HG03139 (cell line): ENCODE results near the gene GMPPB.
"Not testable (repeated sequence)": the region's sequence is repeated elsewhere in the genome, so short reads cannot be mapped to it uniquely, and the experiment has no call there.

Experiments
- ATAC-seq: cut with Tn5 transposase; IDR thresholded peaks from one replicate; pipeline ENCODE4 v1.9.1; 2021; ENCODE audit not compliant: unreplicated experiment

Gene GMPPB

DNA sequence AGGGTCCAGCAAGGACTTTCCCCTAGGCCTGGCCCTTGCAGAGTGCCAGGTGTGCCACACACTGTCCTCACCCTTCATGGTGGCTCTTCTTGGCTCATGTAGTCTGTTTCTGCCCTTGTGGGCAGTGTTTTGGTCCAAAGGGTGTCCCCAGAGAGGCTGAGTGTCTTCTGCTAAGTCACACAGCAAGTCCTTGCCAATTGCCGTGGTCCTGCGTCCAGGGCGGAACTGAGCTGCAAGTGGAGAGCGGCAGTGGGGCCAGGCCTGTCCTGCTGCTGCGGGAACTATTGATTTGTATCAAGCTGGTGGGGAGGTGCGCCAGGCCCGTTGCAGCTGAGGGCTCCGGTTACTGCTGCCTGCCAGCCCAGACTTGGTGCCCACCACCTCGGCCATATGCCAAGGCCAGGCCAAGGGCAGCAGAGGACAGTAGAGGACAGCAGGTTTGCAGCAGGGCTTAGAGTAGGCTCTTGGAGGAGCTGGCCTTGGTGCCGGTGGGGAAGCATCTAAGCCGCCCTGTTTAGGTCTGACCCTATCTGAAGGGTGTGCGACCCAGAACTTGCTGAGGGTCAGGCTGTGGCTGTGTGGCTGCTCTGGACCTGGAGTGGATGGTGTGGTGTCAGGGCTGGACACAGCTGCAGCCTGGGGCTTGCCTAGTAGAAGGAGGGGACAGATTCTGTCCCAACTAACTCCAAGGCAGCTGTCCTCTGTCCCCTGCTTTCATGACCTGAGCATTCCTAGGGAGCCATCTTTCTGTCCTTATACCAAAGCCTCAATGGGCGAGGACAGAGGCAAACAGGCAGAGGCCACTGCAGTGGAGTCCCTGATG is 8.8 kb downstream of the GMPPB start:
- ATAC-seq = no peak

DNA sequence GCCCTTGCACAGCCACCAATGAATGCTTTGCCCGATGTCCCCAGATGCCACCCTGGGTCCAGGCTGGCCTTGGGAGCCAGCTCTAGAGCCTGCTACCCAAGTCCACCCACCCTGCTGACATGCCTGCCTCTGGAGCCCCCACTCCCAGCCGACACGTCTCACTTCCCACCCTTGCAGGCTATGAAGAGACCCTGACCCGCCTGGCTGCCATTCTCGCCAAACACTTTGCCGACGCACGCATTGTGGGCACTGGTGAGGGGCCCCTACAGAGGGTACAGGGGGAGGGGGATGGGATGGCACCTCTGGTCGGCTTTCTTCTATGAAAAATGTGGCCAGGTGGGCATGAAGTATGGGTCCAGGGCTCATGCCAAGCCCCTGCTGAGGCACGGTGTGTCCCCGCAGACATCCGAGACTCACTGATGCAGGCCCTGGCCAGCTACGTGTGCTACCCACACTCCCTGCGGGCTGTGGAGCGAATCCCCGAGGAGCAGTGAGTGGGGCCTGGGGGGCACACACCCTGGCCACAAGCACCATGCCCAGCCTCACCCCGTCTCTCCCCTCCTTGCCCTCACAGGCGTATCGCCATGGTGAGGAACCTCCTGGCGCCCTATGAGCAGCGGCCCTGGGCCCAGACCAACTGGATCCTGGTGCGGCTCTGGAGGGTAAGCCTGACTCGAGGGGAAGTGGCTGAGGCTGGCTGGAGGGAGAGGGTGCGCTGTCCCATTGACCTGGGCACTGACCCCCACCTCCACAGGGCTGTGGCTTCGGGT is 10.2 kb downstream of the GMPPB start:
- ATAC-seq = no peak

DNA sequence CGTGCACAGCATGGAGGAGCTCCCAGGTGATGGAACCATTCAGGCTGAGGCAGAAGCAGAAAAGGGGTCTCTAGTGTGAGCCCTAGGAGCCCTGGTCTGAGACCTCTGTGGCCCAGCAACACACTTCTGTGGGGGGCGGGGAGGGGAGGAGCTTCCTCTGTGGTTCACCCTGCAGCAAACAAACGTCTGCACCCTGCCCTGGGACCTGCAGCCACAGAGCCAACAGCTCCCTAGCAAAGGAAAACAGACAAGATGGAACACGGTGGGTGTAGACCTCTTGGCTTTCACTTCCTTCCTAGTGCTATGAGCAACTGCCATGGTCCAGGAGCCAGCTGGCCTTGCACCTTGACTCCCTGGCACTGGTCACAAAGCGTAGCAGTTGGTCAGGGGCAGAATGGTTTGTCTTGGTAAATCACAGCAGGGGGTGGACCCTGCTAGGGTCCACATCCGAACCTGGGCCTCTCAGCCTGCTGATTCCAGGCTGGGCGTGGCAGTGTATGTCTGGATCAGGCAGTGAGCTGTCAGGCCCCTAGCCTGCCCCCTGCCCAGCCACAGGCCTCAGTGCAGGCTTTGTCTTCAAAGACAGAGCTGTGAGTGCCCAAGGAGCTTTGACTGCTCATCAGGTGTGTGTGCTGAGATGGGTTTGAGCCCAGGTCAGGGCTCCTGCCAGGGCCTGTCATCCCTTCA is 11.0 kb downstream of the GMPPB start:
- no peak for ATAC-seq

DNA sequence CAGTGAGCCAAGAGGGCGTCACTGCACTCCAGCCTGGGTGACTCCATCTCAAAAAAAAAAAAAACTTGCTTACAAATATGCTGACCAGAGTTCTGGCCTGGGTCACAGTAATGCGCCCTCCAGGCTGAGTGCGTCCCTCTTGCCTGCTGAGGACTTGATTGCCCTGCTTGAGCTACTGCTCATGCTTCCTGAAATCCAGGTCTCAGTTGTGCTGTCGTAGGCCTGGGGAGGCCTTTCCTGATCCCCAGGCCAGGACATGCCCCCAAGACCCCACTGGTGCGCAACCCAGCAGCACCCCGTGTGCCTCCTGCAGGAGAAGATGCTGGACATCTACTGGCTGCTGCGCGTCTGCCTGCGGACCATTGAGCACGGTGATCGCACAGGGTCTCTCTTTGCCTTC is 11.6 kb downstream of the GMPPB start:
- no peak for ATAC-seq

DNA sequence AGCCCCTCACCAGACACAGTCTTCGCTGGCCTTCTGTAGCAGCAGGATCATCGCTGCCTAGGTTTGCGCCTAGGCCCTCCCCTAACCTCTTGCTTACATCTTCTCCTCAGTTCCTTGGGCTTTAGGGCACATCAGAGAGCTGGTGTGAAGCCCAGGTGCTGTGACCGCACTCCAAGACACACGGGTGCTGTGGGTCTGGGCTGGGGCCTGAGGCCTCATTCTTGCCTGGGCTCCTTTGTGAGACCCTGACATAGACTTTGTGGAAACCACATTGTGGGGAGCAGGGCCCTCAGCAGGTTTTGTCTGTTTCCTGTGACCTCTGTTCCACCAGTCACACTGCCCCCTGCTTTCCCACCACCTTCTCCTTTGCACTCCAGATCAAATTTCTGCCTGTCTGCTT is 12.3 kb downstream of the GMPPB start:
- ATAC-seq = no peak

DNA sequence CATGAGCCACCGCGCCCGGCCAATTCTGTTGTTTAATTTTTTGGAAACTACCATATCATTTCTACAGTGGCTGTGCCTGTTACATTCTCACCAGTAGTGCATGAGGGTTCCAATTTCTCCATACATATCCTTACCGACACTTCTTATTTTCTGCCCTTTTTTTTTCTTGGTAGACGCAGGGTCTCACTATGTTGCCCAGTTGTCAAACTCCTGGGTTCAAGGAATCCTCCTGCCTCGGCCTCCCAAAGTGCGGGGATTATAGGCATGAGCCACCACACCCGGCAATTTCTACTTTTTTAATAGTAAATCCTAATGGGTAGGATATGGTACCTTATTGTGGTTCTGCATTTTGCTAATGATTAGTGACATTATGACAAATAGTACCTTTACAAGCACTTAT is 13.9 kb downstream of the GMPPB start:
- ATAC-seq = no peak

DNA sequence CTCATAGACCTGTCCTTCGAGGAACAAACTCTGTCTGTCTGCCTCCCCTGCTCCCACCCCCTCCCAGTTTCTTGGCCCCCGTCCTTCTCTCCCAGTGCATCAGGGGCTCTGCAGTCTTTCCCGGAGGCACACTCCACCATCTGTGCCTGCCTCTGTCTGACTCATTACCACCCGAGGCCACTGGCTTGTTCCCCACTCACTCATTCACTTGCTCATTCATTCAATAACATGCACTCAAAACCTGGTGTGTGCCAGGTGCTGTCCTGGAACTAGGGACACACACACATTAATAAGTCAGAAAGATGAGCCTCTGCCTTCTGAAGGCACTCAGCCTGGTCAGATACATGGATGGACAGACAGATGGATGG is 16.7 kb downstream of the GMPPB start:
- no peak for ATAC-seq

DNA sequence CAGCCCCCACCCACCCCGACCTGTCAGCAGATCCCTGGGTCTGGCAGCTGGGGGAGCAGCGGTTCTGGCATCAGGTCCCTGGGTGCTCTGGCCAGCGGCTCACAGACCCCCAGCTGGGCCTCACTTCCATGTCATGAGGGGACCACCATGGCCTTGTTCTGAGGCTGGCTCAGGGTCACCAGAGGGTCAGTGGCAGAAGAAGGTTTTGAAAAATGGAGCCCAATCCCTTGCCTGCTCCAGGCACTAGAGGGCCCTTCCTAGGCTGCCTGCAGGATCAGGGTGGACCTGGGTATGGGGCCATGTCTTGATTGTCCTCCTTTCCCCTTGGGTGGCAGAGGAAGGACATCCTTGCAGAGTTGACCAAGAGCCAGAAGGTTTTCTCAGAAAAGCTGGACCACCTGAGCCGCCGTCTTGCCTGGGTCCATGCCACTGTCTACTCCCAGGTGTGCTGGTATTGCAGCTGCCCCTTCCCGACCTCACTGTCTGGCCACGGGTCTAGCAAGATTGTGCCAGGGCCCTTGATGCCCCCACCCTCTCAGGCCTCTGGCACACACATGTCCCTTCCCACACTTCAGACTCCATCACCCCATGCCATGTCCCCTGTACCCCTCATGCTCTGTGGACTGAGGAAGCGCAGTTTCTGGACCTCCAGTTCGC is 17.2 kb downstream of the GMPPB start:
- no peak for ATAC-seq

DNA sequence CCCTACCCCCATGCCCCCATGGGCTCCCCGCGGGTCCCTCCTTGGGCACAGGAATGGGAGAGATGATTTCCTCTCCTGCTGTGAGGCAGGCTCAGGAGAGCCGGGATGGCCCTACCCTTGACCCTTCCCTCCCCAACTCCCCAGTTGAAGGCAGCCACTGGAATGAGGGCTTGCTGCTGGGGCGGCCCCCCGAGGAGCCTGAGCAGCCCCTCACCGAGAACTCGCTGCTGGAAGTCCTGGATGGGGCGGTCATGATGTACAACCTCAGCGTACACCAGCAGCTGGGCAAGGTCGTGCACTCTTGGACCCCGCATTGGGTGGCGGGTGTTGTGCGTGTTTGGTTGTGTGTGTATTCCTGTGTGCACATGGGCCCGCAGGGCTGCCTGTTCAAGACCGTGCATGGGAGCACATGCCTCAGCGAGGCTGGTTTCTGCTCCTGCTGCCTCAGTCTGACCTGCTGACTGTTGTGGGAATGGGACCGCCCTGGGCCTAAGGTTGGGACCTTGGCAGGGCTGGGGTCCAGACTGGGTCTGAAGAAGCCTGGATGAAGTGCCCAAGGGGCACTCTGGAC is 18.3 kb downstream of the GMPPB start:
- no peak for ATAC-seq

DNA sequence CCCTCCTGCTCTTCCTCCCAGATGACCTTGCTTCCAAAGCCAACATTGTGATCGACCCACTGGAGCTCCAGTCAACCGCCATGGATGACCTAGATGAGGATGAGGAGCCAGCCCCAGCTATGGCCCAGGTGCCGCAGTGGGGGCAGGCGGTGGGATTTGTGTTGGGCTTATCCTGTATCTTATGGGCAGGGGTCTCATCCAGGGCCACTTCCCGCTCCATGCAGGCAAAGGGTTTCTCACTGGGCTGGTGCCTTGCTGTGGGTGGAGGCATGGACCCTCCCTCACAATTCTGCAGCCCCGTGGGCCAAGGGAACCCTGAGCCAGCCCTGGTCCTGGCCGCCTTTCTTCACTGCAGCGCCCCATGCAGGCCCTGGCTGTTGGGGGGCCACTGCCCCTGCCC is 19.1 kb downstream of the GMPPB start:
- no peak for ATAC-seq

DNA sequence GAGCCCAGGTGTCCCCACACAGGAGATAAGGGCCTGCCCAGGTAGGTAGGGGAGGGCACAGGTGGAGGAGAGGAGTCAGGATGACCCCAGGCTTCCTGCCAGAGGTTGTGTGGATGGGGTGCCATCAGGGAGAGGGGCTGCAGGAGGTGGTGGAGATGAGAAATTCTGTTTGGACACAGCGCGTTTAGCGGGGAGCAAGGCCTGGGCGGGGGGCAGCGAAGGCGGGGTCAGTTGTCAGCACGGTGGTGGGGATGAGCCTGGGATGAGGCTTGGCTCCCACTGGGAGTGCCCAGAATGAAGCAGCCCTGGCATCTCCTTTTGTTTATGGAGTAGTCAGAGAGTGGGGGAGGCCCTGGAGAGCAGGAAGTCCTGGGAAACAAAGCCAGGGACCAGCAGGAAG is 19.8 kb downstream of the GMPPB start:
- ATAC-seq = no peak

DNA sequence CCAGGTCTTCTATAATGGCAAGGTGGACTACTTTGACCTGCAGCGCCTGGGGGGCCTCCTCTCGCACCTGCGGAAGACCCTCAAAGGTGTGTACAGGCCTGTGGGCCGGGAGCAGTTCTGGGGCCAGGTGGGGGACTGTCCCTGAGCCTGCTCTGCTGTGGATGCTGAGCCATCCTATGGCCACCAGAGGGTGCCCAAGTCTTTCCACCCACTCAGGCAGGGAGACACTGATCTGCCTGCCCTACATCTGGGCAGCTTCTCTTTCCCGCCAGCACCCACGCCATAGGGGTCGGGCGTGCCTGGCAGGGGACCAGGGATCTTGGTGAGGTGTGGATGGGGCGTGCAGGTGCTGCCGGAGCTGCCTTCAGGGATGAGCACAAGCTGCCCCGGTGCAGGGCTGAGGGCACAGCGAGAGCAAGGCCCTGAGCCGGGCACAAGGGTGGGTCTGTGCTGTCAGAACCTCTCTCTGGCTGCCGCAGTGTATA is 20.3 kb downstream of the GMPPB start:
- no peak for ATAC-seq

DNA sequence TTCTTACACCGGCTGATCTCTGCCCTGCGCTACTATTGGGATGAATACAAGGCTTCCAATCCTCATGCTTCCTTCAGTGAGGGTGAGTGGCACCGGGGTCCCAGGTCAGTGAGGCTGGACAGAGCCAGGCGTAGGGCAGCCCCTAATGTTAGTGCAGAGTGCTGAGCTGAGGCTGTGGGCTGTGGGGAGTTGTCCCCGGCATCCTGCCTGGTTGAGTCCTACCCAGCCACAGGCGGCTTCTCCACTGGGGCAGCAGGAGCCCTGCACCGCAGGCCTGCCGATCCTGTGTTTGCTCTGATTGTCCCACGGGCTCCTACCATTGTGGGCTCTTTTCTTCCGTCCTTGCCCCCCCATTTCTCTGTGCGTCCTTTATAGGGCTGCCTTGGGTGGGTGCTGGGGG is 21.1 kb downstream of the GMPPB start:
- no peak for ATAC-seq

DNA sequence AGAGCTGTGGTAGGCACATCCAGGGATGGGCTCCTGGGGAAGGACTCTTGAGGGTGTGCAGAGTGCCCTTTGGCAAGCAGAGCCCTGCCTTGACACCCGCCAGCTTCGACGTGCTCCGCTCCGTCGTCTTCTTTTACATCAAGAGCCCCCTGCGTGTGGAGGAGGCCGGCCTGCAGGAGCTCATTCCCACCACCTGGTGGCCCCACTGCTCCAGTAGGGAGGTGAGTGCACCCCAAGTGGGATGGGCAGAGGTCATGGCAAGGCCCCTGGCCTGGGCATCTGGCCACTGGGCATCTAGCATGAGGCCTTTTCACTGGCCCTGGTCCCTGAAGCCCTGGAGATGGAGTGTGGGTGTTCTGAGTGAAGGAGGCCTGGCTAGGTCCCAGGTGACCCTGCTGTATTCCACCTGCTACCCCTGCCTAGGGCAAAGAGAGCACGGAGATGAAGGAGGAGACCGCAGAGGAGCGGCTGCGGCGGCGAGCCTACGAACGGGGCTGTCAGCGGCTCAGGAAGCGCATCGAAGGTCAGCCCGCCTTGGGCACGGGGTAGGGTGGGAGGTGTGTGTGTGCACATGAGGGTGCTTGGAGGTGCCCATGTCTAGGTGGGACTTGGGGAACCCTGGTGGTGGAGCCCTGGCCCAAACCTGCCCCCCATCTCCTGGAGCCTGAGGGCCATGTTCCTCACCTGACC is 22.2 kb downstream of the GMPPB start:
- ATAC-seq = no peak

DNA sequence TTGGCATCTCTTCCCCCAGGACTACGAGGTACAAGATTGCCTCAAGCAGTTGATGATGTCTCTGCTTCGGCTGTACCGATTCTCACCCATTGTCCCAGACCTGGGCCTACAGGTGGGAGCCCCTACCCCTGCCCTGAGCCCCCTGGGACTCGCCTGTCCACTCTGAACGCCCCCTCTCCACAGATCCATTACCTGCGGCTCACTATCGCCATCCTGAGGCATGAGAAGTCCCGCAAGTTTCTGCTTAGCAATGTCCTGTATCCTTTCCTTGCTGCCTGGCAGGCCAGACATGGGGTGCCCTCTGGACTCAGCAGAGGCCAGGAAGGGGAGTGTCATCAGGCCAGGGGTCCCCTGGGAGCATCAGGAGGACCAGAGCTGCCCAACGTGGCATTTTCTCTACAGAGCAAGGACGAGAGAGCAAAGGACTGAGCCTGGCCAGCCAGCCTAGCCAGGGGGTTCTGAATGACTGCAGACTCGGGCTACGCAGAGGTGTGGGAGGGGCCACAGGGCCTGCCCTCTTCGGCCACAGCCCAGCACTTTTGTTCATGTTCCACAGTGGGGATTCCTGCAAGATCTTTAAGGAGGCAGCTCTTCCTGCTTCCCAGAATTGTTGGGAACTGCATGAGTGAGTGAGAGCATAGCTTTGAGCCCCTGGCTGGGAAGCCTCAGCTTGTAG is 23.2 kb downstream of the GMPPB start:
- no peak for ATAC-seq

DNA sequence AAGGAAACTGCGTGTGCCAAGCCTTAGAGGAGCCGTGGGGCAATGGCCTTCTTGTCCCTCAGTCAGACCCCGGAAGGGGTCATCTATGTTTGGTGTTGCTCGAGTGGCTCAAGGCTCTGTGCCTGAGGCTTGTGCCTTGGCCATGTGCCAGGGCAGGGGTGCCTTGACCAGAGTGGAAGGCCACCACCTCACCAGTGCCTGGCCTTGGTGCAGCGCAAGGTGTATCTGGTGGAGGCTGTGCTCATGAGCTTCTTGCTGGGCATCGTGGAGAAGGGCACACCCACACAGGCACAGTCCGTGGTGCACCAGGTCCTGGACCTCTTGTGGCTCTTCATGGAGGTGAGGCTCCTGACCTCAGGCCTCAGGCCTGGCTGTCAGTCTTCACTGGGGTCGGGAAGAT is 23.7 kb downstream of the GMPPB start:
- ATAC-seq = no peak

DNA sequence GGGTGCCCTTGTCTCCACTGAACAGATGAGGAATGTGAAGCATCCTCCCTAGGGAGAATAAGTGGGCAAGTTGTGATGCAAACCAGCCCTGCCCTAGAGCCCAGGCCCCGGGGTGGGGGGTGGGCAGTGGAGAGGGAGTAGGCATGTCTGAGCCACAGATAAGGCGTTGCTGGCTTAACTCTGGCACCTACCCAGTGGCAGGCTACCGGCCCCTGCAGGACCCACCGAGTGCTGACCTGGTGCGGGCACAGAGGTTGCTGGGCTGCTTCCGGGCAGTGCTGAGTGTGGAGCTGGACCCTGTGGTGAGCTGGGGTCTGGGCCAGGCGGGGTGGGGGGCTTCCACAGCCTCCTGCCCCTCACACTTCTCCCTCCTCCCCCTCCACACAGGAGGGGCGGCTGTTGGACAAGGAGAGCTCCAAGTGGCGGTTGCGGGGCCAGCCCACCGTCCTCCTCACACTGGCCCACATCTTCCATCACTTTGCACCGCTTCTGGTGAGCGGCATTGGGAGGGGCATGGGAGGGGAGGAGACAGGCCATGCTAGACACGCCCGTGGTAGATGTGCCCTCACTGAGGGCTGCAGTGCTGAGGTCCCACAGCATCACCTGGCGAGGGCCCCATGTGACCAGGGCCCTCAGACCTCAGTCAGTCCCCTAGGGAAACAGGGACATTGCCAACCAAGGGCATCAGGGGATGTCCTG is 24.3 kb downstream of the GMPPB start:
- ATAC-seq = no peak

DNA sequence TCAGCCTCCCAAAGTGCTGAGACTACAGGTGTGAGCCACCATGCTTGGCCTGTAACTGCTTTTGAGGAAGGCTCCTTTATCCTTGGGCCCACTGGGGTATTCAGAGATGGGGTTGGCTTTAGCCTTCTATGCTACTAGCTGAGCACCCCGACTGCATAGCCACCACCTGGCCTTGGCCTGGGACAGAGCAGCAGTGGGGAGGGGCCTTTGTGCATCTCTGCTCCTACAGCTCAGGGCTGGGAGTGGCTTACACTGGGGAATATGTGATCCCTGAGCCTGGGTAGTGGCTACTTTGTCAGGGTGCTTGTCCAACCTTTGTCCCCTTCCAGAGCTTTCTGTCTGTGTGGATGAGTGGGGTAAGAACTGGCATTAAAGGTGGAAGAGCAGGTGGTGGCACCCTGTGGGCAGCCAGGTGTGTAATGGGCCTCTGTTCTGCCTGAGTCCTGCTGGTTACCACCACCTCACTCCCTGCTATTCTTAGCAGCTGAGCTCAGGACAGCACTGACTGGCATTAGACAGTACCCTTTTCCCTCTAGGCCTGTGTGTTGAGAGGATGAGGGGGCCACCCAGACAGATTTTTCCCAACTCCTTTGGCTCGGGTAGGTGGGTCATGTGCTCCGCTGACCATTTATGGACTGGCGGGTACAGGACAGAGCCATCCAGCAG is 28.3 kb downstream of the GMPPB start:
- not testable (repeated sequence) for ATAC-seq
